ENCODE measurements around the gene HOMER2. TPM values are rescaled to one million over a fixed set of nuclear protein-coding genes. Genes with fewer than 3 reads are reported as not detected.

HOMER2 gene
- total RNA-seq, 1 donor from 2014 or later, result 21.0 TPM

DNA sequence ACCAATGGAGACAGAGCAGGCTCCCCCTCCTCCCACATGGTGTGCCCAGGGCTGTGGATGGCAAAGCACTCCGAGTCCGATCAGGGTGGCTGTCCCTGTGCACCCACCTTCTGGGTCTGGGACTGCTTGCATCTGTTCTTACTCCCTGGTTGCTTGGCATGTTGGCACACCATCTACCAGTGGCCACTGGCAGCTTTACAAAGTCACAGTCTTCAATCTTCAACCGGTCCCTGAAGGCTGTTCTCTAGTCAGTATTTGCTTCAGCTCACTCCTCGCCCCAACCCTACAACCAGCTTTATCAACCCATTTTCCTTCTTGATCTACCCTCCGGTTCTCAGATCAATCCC, 14.8 kb downstream of the HOMER2 start:
- no peak for DNase-seq (ENCODE audit: low spot score, unreplicated experiment)
- Mint-ChIP-seq H3K27me3 (no peaks in the 10 kb centered on the region), H3K4me3 (ENCODE audit: low read depth) (no peak overlapping the region), H3K4me1 (ENCODE audit: low read depth) (peaks cover 3% of the 10 kb centered on the region), H3K9me3 (ENCODE audit: low read depth) (no peaks in the 10 kb centered on the region), H3K27ac (no peak overlapping the region), H3K36me3 (ENCODE audit: insufficient read depth) (no peaks in the 10 kb centered on the region)
- TF ChIP-seq, protein P1, sequence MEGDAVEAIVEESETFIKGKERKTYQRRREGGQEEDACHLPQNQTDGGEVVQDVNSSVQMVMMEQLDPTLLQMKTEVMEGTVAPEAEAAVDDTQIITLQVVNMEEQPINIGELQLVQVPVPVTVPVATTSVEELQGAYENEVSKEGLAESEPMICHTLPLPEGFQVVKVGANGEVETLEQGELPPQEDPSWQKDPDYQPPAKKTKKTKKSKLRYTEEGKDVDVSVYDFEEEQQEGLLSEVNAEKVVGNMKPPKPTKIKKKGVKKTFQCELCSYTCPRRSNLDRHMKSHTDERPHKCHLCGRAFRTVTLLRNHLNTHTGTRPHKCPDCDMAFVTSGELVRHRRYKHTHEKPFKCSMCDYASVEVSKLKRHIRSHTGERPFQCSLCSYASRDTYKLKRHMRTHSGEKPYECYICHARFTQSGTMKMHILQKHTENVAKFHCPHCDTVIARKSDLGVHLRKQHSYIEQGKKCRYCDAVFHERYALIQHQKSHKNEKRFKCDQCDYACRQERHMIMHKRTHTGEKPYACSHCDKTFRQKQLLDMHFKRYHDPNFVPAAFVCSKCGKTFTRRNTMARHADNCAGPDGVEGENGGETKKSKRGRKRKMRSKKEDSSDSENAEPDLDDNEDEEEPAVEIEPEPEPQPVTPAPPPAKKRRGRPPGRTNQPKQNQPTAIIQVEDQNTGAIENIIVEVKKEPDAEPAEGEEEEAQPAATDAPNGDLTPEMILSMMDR (IDR thresholded peaks at IDR 0.05; ENCODE audit: unreplicated experiment), result no peak

DNA sequence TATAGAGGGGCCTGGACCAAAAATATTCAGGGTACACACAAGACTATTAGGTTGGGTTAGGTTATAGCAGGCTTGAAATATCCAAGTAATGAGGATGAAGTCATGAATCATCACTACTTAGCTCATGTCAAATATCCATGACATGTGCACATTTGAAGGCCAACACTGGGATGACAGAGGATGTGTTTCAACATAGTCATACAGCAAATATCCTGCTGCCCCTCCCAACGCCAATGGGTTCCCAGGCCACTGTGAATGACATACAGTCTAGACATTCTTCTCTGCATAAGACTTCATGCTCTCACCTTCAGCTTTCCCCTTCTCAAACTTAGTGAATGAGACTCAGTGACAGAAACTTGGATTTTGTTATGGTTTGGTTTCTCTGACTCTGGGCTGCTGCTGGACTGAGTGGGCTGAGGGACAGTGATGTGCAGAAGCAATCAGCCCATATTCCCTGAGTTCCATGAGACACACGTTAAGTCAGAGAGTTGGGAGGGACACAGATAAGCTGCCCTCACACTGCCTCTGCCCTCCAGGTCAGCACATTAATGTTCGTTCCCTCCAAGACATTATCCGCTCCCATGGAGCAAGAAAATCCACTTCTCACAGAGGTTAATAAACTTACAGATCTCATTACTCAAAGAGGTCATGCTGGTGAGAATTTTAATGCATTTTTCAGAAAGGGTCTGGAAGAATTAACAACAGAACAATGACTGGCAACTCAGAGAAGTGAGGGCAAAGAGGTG, 15.4 kb downstream of the HOMER2 start:
- TF ChIP-seq, protein P1 (IDR thresholded peaks at IDR 0.05; ENCODE audit: unreplicated experiment), result no peak
- H3K27ac Mint-ChIP-seq, result no peak overlapping the region
- no peaks in the 10 kb centered on the region for H3K36me3 Mint-ChIP-seq (ENCODE audit: insufficient read depth)
- H3K4me3 Mint-ChIP-seq (ENCODE audit: low read depth), result no peak overlapping the region
- peaks cover 3% of the 10 kb centered on the region for H3K4me1 Mint-ChIP-seq (ENCODE audit: low read depth)
- no peaks in the 10 kb centered on the region for H3K27me3 Mint-ChIP-seq
- no peaks in the 10 kb centered on the region for H3K9me3 Mint-ChIP-seq (ENCODE audit: low read depth)
- DNase-seq (ENCODE audit: low spot score, unreplicated experiment), result no peak

DNA sequence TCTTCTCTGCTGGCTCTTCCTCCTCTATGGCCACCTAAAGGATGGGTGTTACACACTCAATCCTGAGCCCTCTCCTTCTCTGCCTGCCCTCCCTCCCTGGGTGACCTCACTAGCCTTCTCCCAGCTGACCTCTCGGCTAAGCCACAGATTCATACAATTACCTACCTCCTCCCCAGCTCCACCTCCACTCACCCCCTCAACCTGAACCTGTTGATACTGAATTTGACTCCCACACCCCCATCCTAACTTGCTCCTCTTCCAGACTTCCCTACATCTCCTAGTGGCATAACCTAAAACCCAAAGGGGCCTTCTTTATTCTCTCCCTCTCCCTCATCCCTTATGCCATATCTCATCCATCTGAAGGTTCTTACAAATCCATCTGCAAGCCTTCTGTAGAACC, 17.1 kb downstream of the HOMER2 start:
- H3K4me1 Mint-ChIP-seq (ENCODE audit: low read depth), result peaks cover 3% of the 10 kb centered on the region
- no peaks in the 10 kb centered on the region for H3K36me3 Mint-ChIP-seq (ENCODE audit: insufficient read depth)
- DNase-seq (ENCODE audit: low spot score, unreplicated experiment), result no peak
- TF ChIP-seq, protein P1 (IDR thresholded peaks at IDR 0.05; ENCODE audit: unreplicated experiment), result no peak
- H3K9me3 Mint-ChIP-seq (ENCODE audit: low read depth), result no peaks in the 10 kb centered on the region
- H3K4me3 Mint-ChIP-seq (ENCODE audit: low read depth), result no peak overlapping the region
- H3K27me3 Mint-ChIP-seq, result no peaks in the 10 kb centered on the region
- H3K27ac Mint-ChIP-seq, result no peak overlapping the region

DNA sequence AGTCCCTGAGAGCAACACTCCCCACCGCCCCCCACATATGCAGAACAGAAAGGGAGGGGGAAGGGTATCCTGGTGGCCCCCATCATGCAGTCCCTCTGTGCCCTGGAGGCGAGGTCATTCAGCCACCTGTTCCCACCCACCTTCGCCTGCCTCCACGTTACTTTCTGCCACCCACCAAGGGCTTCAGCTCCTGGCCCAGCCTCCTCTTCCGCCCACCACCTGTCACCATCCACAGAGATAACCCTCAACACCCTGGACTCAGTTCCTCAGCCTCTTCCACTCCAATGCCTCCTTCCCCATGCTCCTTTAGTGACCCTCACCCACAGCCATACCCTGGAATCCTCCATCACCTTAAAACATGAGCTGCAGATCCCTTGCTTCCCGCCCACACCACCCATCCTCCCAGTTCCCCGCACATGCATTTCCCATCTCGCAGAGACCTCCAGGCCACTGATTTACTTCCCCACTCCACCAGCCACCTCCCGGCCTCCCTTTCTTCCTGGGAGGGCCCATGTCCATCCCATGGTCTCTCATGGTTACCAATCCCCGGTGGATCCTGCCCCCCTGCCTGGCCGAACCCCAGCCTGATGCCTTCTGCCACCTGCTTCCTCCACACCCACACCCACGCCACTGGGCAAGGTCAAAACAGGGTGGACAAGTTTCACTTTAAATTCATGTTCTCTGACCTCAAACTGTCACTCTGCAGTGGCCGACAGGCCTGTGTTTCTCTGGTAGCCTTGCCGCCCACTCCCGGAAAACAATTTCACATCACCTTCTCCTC, 18.2 kb downstream of the HOMER2 start:
- Mint-ChIP-seq H3K27ac (no peak overlapping the region), H3K4me3 (ENCODE audit: low read depth) (no peak overlapping the region), H3K9me3 (ENCODE audit: low read depth) (no peaks in the 10 kb centered on the region), H3K4me1 (ENCODE audit: low read depth) (peaks cover 3% of the 10 kb centered on the region), H3K36me3 (ENCODE audit: insufficient read depth) (no peaks in the 10 kb centered on the region), H3K27me3 (no peaks in the 10 kb centered on the region)
- no peak for DNase-seq (ENCODE audit: low spot score, unreplicated experiment)
- TF ChIP-seq, protein P1 (IDR thresholded peaks at IDR 0.05; ENCODE audit: unreplicated experiment), result no peak

DNA sequence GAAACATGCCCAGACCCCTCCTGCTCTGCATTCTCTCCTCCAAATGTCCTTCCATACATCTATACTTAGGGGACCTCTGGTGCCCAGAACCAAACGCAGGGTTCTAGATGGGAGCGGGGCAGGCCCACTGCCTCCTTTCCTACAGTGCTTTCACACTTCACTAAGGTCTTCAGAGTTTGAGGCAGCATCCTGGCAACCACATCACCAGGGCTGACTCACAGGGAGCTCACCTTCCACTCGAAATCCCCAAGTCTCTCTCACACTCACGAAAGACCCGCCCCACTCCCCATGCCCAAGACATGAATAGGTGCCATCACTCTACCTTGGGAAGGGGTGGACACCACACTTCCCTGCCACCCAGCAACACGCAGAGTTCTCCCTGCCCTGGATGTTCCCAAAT, 18.9 kb downstream of the HOMER2 start:
- no peaks in the 10 kb centered on the region for H3K9me3 Mint-ChIP-seq (ENCODE audit: low read depth)
- TF ChIP-seq, protein P1 (IDR thresholded peaks at IDR 0.05; ENCODE audit: unreplicated experiment), result no peak
- H3K27ac Mint-ChIP-seq, result no peak overlapping the region
- no peaks in the 10 kb centered on the region for H3K27me3 Mint-ChIP-seq
- H3K4me3 Mint-ChIP-seq (ENCODE audit: low read depth), result no peak overlapping the region
- H3K36me3 Mint-ChIP-seq (ENCODE audit: insufficient read depth), result no peaks in the 10 kb centered on the region
- no peak for DNase-seq (ENCODE audit: low spot score, unreplicated experiment)
- H3K4me1 Mint-ChIP-seq (ENCODE audit: low read depth), result peaks cover 3% of the 10 kb centered on the region
